GM23338 (cell line): ENCODE measurements around the gene PML. TPM values are rescaled to one million over a fixed set of nuclear protein-coding genes. Genes with fewer than 3 reads are reported as not detected.
"Not testable (repeated sequence)": the region's sequence is repeated elsewhere in the genome, so short reads cannot be mapped to it uniquely, and the experiment has no call there.

Experiments
- ATAC-seq: fragments of 200-7000 bp; cut with Tn5 transposase; 3 replicates; pipeline ENCODE4 v1.9.1; 2020
- DNase-seq: peaks from one replicate; pipeline ENCODE4 v3.0.0-alpha.2; 2015; ENCODE audit warnings: low spot score
- H2AFZ ChIP-seq: fragments of 200-600 bp; sonication (generic); 2 replicates; pipeline ENCODE4 v1.8.0; 2016; ENCODE audit warnings: antibody characterized with exemption, mild to moderate bottlenecking, moderate library complexity
- H3F3A ChIP-seq: fragments of 200-600 bp; sonication (generic); replicated peaks from 2 replicates; pipeline ENCODE4 v1.8.0; 2017; ENCODE audit warnings: antibody characterized with exemption, mixed run types, low read depth
- H3K27ac ChIP-seq: fragments of 200-600 bp; sonication (generic); 2 replicates; pipeline ENCODE4 v1.6.1; 2016; ENCODE audit warnings: low read depth
- H3K27me3 ChIP-seq: fragments of 200-600 bp; sonication (generic); 2 replicates; pipeline ENCODE4 v1.8.0; 2016; ENCODE audit warnings: mild to moderate bottlenecking, mixed run types, moderate library complexity; ENCODE audit not compliant: insufficient read depth
- H3K36me3 ChIP-seq: fragments of 200-600 bp; sonication (generic); 2 replicates; pipeline ENCODE4 v1.8.0; 2016; ENCODE audit warnings: mild to moderate bottlenecking; ENCODE audit not compliant: insufficient read depth
- H3K4me1 ChIP-seq: fragments of 200-600 bp; sonication (generic); 2 replicates; pipeline ENCODE4 v1.8.0; 2016; ENCODE audit warnings: mild to moderate bottlenecking, moderate library complexity; ENCODE audit not compliant: insufficient read depth
- H3K4me2 ChIP-seq: fragments of 200-600 bp; sonication (generic); 2 replicates; pipeline ENCODE4 v1.7.1; 2017; ENCODE audit warnings: mixed run types
- H3K4me3 ChIP-seq: fragments of 200-600 bp; sonication (generic); 2 replicates; pipeline ENCODE4 v1.6.1; 2016; ENCODE audit warnings: mixed run types
- H3K79me2 ChIP-seq: fragments of 200-600 bp; sonication (generic); replicated peaks from 2 replicates; pipeline ENCODE4 v1.8.0; 2017; ENCODE audit warnings: mild to moderate bottlenecking; ENCODE audit not compliant: insufficient read depth
- H3K9me2 ChIP-seq: fragments of 200-600 bp; sonication (generic); 2 replicates; pipeline ENCODE4 v1.8.0; 2017; ENCODE audit not compliant: insufficient read depth
- H4K20me1 ChIP-seq: fragments of 200-600 bp; sonication (generic); replicated peaks from 2 replicates; pipeline ENCODE4 v1.8.0; 2017; ENCODE audit warnings: mild to moderate bottlenecking; ENCODE audit not compliant: insufficient read depth
- H3K27ac Mint-ChIP-seq: 2 replicates; pipeline ENCODE4 v1.8.0; 2020; ENCODE audit warnings: inconsistent platforms, mild to moderate bottlenecking, moderate library complexity, mixed read lengths
- H3K27me3 Mint-ChIP-seq: 3 replicates; pipeline ENCODE4 v1.8.0; 2022; ENCODE audit warnings: low read depth, mild to moderate bottlenecking, moderate library complexity, mixed read lengths, inconsistent platforms; ENCODE audit not compliant: insufficient read depth, poor library complexity
- H3K36me3 Mint-ChIP-seq: 3 replicates; pipeline ENCODE4 v1.8.0; 2021; ENCODE audit warnings: low read depth, mild to moderate bottlenecking, inconsistent platforms, moderate library complexity, mixed read lengths
- H3K4me1 Mint-ChIP-seq: 3 replicates; pipeline ENCODE4 v1.8.0; 2020; ENCODE audit warnings: mild to moderate bottlenecking, inconsistent platforms, mixed read lengths
- H3K4me3 Mint-ChIP-seq: 3 replicates; pipeline ENCODE4 v1.8.0; 2021; ENCODE audit warnings: moderate library complexity, mild to moderate bottlenecking, inconsistent platforms, mixed read lengths
- H3K9me3 Mint-ChIP-seq: 3 replicates; pipeline ENCODE4 v1.8.0; 2020; ENCODE audit warnings: moderate library complexity, mild to moderate bottlenecking, inconsistent platforms, mixed read lengths
- EZH2 ChIP-seq: fragments of 200-600 bp; sonication (generic); IDR thresholded peaks from one replicate; pipeline ENCODE4 v1.8.0; 2017; ENCODE audit warnings: antibody characterized with exemption, mild to moderate bottlenecking, low read depth; ENCODE audit not compliant: unreplicated experiment
- NANOG ChIP-seq: IDR thresholded peaks from 2 replicates; pipeline ENCODE4 v1.6.1; 2016; ENCODE audit warnings: antibody characterized with exemption, borderline replicate concordance
- REST ChIP-seq: IDR thresholded peaks from one replicate; pipeline ENCODE4 v1.6.1; 2018; ENCODE audit warnings: antibody characterized with exemption; ENCODE audit not compliant: unreplicated experiment
- STAT1 ChIP-seq: IDR thresholded peaks from one replicate; pipeline ENCODE4 v1.6.1; 2016; ENCODE audit warnings: antibody characterized with exemption; ENCODE audit not compliant: unreplicated experiment
- ZNF462 ChIP-seq: fragments of 250-450 bp; sonication (Bioruptor Pico); IDR thresholded peaks from 2 replicates; pipeline ENCODE4 v1.5.0; 2020; ENCODE audit warnings: mild to moderate bottlenecking, moderate library complexity
- polyA plus RNA-seq: library from polyadenylated mRNA; unstranded; fragments of >200 nt; fragmentation: Nextera tagmentation; extraction: Ambion mirVana; gene quantifications from 2 replicates; pipeline ENCODE4 v1.2.1, GENCODE V29; 2016
- total RNA-seq: library from RNA; depleted of rRNA; stranded (reverse); fragments of >200 nt; shearing (Covaris generic); gene quantifications from 2 replicates; pipeline ENCODE4 v1.2.3, GENCODE V29; 2014

The PML gene
- total and polyA plus RNA-seq, 2 experiments from 2014 or later = 19.0 to 73.1 TPM

- H3K9me2 ChIP-seq = not testable (repeated sequence)
- peak overlapping the region; percentile 100 for H2AFZ ChIP-seq
These were observed 20.8 kb upstream of the PML start for GRCh38 chr15:73973683-73974200.

GRCh38 chr15:73975440-73976125, 18.9 kb upstream of the PML start:
- not testable (repeated sequence) for H3K4me3 Mint-ChIP-seq, H3K27me3 Mint-ChIP-seq, H3K27ac ChIP-seq, ATAC-seq, H2AFZ ChIP-seq, H3K4me2 ChIP-seq, H3K9me3 Mint-ChIP-seq, H3K4me1 Mint-ChIP-seq, H3K36me3 ChIP-seq, H3K4me1 ChIP-seq, H3K4me3 ChIP-seq, H4K20me1 ChIP-seq, H3K27ac Mint-ChIP-seq, H3K79me2 ChIP-seq, H3K36me3 Mint-ChIP-seq, DNase-seq, H3K9me2 ChIP-seq, H3F3A ChIP-seq, H3K27me3 ChIP-seq

More at GRCh38 chr15:73973683-73974200, 20.8 kb upstream of the PML start:
- not testable (repeated sequence) for H4K20me1 ChIP-seq, H3K27ac Mint-ChIP-seq, H3K27ac ChIP-seq, H3F3A ChIP-seq, H3K4me3 Mint-ChIP-seq, H3K4me1 Mint-ChIP-seq, H3K4me1 ChIP-seq, H3K36me3 Mint-ChIP-seq, H3K36me3 ChIP-seq, ATAC-seq, H3K79me2 ChIP-seq, H3K27me3 Mint-ChIP-seq, H3K27me3 ChIP-seq, H3K9me3 Mint-ChIP-seq
- peak; percentile 19 for DNase-seq
- Histone ChIP-seq H3K4me2 (peak overlapping the region; percentile 84), H3K4me3 (peak overlapping the region; percentile 49; the same call in 1 of the 2 replicates)

- H3K4me1 Mint-ChIP-seq = no peaks in the 10 kb centered on the region
- TF ChIP-seq REST = no peak
- TF ChIP-seq NANOG = no peak
- TF ChIP-seq STAT1 = no peak
- TF ChIP-seq ZNF462 (CRISPR knock-in tag) = no peak
- TF ChIP-seq EZH2 = no peak
These were observed 15.6 kb upstream of the PML start for GRCh38 chr15:73978896-73979295.

More at GRCh38 chr15:73978896-73979295, 15.6 kb upstream of the PML start:
- ATAC-seq (no peak), DNase-seq (no peak)
- H3K27ac ChIP-seq = no peak overlapping the region
- no peaks in the 10 kb centered on the region for H3K4me1 ChIP-seq
- no peak overlapping the region for H2AFZ ChIP-seq
- H3K9me2 ChIP-seq = no peaks in the 10 kb centered on the region
- no peaks in the 10 kb centered on the region for H4K20me1 ChIP-seq
- no peaks in the 10 kb centered on the region for H3F3A ChIP-seq
- H3K9me3 Mint-ChIP-seq = peaks cover 4% of the 10 kb centered on the region; the same call in 1 of the 3 replicates
- H3K27me3 Mint-ChIP-seq = peaks cover 5% of the 10 kb centered on the region
- H3K79me2 ChIP-seq = no peaks in the 10 kb centered on the region
- H3K36me3 Mint-ChIP-seq = no peaks in the 10 kb centered on the region; the same call in 2 of the 3 replicates
- H3K4me3 Mint-ChIP-seq = no peak overlapping the region
- no peak overlapping the region for H3K4me2 ChIP-seq
- H3K36me3 ChIP-seq = no peaks in the 10 kb centered on the region
- H3K27ac Mint-ChIP-seq = no peak overlapping the region
- H3K27me3 ChIP-seq = no peaks in the 10 kb centered on the region
- H3K4me3 ChIP-seq = no peak overlapping the region
